HG03066 (cell line): ENCODE data around the gene SFMBT1.
"Not testable (repeated sequence)": the region's sequence is repeated elsewhere in the genome, so short reads cannot be mapped to it uniquely, and the experiment has no call there.

Source experiments
- ATAC-seq: cut with Tn5 transposase; IDR thresholded peaks from one replicate; pipeline ENCODE4 v1.9.1; 2021; ENCODE audit warnings: low read depth; ENCODE audit not compliant: unreplicated experiment

Gene SFMBT1

DNA sequence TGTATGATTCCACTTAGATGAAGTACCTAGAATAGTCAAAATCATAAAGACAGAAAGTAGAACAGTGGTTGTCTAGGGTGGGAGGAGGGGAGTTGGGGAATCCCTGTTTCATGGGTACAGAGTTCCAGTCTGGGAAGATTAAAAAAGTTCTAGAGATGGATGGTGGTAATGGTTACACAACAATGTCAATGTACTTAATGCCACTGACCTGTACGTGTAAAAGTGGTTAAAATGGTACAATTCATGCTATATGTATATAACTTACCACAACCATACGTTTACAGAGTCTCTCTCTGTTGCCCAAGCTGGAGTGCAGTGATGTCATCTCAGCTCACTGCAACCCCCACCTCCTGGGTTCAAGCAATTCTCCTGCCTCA lies 6.5 kb downstream of the SFMBT1 start:
- no peak for ATAC-seq

DNA sequence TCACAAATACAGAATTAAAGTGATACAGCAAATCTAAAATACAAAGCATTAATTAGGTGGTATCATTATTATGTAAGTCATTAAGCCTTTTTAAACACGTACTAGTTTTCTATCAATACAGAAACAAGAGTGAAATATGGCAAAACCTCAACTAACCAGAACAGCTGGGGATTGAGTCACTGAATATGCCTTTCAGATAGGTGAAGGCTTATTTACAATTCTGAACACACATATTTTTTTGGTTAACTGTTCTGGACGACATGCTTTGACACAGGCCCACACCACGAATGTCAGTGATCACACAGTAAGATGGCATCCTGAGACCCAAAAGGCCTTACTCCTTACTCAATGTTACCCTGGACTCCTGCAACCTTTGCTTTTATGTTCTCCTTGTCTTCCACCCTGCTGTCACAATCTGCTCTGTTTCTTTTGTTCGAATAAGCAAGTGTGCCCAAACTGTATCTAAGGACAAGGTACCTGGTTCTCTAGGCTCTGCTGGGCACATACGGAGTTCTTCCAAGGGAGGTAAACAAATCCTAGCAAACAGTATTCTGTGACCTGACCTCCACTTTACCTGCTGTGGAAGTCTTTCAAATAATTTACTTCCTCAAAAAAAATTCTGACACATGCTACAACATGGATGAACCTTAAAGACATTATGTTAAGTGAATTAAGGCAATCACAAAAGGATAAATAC lies 7.0 kb downstream of the SFMBT1 start:
- ATAC-seq: no peak

DNA sequence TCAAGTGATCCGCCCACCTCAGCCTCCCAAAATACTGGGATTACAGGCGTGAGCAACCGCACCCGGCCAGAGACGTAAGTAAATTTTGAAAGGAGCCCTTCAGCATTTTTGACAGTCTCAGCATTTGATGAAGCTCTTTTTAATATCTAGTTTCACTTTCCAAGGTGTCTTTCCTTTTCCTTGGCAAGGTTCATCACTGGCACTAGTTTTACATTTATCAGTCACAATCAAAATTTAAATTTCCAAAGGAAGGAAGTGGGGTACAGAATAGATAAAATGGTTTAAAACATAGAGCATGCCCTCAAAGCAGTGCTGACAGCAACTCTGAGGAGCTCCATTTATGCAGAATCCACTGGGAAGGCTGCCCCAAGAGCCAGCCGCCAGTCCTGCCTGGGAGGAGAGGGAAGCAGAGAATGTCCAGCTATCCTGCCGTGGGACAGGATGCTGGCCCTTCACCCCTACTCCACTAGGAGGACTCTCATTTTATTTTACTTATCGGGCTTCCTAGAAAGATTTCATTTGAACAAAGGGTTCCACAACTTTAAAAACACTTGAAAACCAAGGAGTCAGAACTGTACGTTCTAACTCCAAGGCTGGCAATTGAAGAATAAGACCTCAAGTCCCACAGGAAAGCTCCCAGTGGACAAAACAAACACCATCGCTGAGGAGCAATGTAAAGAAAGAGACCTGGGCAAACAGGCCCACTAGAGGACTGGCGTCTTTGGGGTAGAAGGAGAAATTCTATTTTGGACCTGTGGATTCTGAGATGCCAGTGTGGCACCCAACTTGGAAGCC lies 9.9 kb downstream of the SFMBT1 start:
- ATAC-seq: no peak

GRCh38 chr3:53035018-53035417 lies 10.9 kb downstream of the SFMBT1 start:
- ATAC-seq: not testable (repeated sequence)

DNA sequence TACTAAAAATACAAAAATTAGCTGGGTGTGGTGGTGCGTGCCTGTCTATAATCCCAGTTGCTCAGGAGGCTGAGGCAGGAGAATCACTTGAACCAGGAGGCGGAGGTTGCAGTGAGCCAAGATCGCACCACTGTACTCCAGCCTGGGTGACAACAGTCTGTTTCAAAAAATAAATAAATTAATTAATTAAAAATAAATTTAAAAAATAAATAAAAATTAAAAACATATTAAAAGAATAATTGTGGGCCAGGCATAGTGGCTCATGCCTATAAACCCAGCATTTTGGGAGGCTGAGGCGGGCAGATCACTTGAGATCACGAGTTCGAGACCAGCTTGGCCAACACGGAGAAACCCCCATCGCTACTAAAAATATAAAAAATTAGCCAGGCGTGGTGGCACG lies 11.5 kb downstream of the SFMBT1 start:
- not testable (repeated sequence) for ATAC-seq

DNA sequence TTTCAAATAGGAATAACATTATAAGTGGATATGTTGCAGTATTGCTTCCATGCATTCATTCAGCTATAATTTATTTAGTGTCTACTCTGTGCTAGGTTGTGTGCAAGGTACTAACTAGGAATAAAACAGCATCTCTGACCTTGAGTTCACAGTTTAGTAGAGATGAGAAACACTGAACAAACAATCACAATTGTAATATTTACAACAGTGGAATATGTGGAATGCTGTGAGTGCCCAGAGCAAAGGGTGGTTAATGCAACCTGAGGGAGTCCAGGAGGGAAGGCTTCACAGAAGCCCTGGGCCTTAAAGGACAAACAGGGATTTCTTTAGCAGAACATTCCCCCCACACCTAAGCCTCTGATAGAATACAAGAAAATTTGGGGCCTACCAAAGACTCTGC lies 13.3 kb downstream of the SFMBT1 start:
- ATAC-seq: no peak

GRCh38 chr3:53030619-53031449 lies 15.0 kb downstream of the SFMBT1 start:
- ATAC-seq: no peak

GRCh38 chr3:53028641-53029040 lies 17.2 kb downstream of the SFMBT1 start:
- no peak for ATAC-seq

DNA sequence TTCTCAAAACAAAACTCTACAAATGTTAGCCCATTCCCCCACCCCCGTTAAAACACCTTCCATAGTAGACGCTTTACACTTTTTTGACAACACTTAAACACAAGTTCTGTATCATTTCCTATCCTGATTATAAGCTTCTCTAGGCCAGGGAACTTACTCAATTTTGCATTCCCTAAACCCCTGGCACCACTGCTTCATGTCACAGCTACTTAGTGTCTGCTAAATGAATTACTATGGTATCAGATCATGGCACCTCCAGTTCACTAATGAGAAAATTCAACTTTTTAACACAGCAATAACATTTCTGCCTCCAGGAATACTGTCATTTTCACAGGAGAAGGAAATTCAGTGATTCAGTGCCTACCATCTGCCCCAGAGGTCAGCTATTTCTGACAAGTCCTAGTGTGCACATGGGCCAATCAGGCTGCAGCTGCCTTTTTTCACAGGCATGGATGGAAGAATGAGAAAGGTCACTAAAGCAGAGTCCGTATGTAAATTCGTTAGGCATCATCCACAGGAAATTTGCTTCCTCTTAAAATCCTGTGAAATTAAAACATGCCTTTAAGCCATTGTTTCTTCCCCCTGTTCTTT lies 18.5 kb downstream of the SFMBT1 start:
- no peak for ATAC-seq

GRCh38 chr3:53026382-53027162 lies 19.3 kb downstream of the SFMBT1 start:
- ATAC-seq: no peak

GRCh38 chr3:53024315-53024714 lies 21.6 kb downstream of the SFMBT1 start:
- no peak for ATAC-seq

DNA sequence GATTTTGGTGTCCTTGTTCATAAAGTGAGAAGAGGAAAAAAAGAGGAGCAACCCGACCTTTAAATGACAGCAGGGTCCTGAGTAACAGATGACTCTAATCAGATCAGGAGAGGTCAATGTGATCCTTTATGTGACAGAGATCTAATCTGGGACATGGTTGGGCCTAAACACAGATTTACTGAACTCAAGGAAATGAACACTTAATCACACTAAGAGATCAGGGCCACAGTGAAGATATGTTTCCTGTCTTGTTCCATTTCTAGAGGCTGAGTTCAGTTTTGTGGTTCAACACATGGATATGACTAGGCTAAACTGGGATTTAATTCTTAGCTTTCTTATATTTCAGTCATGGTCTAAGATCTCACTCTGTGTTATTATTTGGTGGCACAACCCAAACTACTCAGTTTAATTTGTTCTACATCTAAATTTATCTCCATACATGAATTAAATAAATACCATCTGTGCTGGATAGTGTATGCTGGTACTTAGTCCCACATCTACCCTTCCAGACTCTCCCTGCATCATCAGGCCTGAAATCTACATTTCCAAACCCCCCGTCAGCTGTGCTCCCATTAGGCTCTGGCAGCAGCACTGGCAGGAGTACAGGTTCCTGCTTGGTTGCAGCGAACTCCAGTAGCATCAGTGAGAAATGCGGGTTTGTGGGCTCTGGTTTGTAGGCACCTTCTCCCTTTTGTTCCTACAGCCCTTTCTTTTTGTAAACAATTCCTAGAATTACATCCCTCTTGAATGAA lies 22.6 kb downstream of the SFMBT1 start:
- no peak for ATAC-seq

DNA sequence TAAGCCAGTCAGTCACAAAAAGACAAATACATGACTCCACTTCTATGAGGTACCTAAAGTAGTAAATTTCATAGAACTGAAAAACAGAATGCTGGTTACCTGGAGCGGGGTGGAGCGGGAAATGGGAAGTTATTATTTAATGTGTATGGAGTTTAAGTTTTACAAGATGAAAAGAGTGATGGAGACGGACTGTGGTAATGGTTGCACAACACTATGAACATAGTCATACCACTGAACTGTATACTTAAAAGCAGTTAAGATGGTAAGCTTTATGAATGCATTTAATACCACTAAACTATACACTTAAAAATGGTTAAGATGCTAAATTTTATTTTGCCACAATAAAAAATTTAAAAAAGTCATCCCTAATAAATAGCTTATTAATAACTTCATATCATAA lies 23.2 kb downstream of the SFMBT1 start:
- ATAC-seq: no peak

GRCh38 chr3:53016236-53016635 lies 29.6 kb downstream of the SFMBT1 start:
- no peak for ATAC-seq

- no peak for ATAC-seq
Measured at GRCh38 chr3:53011324-53011723, 34.5 kb downstream of the SFMBT1 start.

DNA sequence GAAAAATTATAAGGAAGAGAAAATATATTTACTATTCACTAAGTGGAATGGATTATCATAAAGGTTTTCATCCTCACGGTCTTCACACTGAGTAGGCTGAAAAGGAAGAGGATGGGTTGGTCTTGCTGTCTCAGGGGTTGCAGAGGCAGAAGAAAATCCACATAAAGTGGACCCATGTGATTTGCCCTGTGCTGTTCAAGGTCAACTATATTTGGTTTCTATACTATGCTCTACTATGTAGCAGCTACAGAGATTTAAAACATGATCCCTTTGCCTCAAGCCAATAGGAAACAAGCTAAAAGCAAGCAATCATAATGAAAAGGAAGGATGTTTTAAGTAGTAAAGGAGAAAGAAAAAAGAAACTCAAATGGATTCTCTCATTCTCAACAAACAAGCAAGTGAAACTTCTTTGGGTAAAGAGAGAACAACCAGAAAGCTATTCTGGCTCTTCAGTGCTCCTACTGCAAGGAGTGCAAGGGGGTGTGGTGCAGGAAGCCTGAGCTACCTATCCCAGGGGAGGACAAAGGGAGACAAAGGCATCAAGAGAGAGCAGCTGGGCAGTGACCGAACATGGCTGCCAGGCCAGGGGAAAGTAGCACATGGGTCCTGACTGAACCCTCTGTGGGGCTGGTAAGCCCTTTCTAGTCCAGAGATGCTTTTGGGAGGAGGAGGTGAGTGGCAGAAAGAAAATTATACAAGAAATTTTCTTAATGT lies 35.9 kb downstream of the SFMBT1 start:
- ATAC-seq: no peak

GRCh38 chr3:53008932-53009331 lies 36.9 kb downstream of the SFMBT1 start:
- no peak for ATAC-seq

DNA sequence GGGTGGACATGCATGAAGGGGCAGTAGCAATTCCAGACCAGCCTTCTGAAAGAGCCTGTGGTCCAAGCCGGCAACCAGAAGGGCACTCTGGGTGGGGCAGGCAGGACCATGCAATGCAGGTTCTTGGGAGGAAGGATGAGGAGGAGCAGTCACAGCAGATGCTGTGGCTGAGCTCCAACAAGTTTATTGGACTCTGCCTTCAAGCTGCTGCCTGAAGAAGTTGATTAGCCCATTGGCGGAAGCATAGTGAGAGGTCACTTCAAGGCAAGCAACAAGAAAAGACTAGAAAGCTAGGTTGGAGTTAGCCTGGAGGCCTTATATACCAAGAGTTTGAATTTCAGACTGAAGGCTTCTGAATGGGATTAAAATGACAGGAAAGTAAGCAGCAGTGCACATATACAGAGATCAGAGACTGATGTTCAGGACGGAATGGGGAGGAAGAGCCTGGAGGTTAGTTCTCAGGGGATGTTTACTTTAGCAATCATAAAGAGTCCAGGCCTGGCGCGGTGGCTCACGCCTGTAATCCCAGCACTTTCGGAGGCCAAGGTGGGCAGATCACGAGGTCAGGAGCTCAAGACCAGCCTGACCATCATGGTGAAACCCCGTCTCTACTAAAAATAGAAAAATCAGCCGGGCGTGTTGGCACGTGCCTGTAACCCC lies 39.9 kb downstream of the SFMBT1 start:
- no peak for ATAC-seq
